GM19328 (cell line): ENCODE data around the gene SLC38A11.

ENCODE experiments used
- ATAC-seq: cut with Tn5 transposase; IDR thresholded peaks from one replicate; pipeline ENCODE4 v1.9.1; 2021; ENCODE audit warnings: mild to moderate bottlenecking, moderate library complexity; ENCODE audit not compliant: unreplicated experiment

The SLC38A11 gene

DNA sequence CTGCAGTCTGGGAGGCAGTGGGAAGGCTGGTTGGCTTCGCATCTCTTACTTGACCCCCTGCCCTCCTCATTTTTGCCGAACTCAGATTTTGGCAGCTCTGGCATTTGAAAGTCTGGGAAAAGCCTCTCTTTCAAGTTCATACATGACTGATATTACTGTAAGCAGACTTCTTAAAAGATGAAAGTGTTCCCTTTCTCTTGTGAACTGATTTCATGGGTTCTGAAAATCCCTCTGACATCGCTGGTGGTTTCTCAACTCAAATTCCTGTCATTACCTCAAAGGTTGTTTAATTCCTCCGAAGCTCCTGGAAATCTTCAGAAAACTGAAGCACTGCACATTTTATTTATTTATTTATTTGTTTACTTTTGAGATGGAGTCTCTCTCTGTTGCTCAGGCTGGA, 16.9 kb upstream of the SLC38A11 start:
- no peak for ATAC-seq

DNA sequence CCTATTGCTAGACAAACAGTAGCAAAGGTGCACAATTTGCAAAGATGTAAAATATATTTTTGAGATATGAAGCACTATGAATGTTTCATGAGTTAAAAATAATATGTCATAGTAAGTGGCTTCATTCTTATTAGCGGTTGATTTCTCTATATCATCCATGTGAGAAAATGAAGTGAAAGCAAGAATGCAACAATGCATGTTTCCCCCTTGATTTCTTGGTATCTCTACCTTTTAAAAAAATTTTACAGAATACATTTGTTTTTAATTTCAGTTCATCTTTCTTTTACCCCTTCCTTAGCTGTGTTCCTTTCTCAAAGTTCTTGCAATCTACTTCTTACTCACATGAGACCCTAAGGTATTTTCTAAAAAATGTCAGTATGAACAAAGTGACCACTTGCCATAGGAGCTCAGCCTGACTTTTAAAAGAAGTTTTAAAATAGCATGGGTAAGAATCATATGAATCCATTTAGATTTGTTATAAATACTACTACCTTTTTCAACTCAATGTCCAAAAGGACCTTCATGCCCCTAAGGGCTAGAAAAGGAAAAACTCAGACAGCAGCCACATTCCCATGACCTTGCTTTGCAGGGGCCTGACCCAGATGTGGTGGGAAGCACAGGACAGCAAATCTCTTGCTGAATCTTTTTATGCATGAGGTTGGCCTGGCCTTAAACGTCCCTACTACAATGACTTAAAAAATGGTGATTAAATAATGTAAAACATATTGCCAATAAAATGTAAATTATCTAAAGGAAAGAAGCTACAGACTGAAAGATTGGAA, 14.8 kb upstream of the SLC38A11 start:
- ATAC-seq, result no peak

DNA sequence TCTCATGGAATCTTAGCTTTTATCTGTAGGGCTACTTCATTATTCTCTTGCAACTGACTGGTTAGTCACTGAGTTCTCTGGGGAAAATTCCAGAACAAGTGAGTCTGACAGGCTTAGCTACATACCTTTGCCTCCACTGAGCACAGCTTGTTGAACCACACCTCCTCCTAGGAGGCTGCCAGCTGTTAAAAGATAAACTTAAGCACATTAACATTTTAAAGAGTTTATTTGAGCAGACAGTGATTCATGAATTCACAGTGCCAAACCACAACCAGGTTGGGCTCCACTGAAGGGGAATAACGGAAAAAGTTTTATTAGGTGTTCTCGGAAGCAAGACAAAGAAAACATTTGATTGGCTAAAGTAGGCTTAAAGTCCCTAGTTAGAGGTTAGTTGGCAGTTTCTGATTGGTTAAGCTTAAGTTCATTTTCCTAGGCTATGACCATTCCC, 12.5 kb upstream of the SLC38A11 start:
- no peak for ATAC-seq

DNA sequence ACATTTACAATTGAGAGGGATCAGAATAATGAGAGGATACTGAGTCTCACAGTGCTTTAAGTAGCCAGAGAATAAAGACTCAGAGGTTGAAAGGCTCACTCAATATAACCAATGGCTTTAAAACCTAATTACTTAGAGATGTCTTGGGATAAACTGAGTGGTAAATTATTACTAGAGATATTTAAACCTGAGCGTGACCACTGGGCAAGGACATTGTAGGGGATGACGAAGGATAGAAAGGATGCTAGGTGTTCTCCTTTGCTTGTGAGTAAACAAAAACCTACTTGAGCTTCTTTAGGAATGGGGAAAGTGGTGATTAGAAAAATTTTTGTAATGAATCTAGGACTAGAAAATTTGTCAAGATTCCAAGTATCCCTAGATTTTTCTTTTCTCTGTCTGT, 12.0 kb upstream of the SLC38A11 start:
- ATAC-seq, result no peak

DNA sequence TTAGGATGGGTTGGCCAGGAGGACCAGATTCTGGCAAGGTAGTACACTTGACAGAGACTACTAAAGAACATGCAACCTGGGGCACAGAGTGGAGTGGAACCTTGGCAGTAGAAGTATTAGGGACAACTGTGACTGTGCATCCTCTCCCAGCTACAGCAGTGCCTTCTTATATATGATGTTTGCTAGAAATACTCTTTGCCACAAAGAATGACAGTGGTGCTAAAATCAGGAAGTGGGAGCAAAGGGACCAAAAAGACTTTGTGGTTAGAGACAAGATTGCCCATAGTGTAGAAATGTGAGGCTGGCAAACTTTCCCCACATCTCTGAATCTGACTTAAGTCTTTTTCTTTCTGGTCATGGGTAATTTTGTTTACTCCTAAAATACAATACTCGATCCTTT, 9.4 kb upstream of the SLC38A11 start:
- no peak for ATAC-seq

DNA sequence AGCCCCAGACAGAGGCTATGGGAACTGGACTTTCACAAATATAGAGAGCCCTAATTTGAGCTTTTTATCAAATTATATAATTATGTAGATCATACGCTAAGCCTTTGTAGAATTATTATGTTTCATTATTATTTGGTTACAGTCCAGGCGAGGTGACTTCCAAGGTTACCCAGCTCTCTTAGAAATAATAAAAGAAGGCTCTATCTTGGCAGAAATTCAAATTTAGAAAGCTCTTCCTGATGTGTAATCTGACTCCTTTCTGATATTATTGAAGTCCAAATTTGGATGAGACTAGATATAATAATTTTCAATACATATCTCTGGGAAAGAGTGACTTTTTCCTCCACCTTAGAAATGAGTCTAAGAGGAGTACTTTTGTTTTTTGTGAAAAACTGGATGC, 4.8 kb upstream of the SLC38A11 start:
- no peak for ATAC-seq

DNA sequence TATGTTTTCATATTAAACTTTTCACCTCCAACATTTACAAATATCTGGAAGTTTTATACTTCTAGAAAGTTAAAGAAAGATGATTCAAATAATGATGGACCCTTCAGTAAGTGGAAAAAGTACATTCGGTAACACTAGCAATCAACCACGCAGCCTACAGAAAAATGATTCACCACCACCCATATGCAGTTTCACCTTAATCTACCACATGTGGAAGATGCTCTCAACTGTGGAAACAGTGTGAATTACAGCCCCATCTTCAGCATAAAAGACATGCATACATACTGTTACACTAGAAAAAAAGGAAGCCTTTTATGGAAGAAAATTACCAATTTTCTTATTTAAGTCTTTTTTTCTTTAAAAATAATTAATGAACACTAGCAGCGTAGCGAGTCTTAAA, 1.1 kb downstream of the SLC38A11 start:
- ATAC-seq, result no peak

DNA sequence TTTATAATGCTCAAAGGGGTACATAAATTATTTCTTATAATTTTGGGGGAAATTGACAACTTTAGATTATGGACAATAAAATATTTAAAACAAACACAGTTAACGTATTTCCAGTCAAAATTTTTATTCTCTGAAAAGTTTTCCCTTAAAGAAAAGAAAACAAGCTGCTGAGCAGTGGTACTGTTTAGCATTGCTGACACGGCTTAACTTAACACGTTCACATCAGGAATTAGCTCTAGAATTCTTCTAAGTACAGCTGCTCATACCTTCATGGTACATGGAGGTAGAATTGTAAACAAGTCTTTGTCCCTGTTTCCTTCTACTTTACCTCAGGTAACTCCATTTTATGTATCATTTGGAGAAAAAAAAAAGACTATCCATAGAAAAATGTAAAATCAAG, 2.0 kb downstream of the SLC38A11 start:
- no peak for ATAC-seq

DNA sequence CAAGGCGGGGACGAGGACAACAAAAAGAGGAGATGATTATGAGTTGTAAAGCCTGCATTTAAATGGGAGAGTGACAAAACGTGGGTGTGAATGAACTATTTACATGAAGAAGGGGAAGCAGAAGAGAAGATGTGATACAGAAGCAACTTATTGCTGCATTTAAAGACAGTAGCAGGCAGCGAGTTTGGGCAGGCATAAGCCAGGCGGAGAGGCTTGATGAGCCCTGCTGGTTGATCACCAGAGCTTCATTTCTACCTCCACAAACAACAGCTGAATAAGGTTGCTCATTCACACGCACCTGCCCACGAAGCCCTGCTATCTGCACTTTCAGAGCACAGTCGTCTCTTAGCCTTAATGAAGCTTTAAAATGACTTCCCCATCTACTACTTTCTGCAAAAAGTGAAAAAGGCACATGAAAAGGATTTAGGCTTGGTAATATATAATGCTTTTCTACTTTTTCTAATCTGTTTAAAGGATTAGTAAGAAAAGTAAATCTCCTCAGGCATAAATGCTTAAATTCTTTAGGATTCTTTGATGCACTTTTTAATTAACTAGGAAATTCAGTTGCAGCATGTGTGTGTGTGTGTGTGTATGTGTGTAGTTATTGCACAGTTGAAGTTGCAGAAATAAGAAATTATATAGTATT, 3.1 kb downstream of the SLC38A11 start:
- ATAC-seq, result no peak

DNA sequence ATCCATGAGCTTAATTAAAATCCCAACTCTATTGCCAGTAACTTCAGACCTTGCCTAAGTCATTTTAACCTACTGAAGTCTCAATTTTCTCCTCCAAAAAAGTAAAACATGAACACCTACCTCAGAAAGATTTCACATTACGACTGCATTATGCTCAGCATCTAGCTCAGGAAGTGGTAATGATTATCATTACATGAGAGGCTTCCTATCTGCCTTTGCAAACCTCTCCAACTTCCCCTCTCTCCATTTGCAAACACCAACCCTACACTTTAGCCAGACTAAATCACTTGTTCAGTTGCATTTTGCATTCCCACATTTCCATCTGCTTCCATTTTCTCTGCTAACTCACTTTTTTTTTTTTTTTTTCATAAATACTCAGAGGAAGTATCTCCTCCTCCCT, 6.8 kb downstream of the SLC38A11 start:
- no peak for ATAC-seq

DNA sequence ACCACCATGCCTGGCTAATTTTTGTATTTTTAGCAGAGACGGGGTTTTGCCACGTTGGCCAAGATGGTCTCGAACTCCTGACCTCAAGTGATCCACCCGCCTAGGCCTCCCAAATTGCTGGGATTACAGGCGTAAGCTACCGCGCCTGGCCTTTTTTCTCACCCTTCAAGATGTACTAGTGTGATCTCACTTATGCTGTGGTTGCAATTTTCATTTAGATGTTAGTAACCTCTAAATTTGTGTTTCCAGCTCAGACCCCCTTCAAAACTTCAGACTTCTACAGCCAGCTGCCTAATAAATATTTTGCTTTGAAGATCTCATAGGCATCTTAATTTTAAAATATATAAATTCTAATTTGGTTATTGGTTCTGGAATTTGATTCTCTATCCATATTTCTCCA, 8.0 kb downstream of the SLC38A11 start:
- ATAC-seq, result no peak

DNA sequence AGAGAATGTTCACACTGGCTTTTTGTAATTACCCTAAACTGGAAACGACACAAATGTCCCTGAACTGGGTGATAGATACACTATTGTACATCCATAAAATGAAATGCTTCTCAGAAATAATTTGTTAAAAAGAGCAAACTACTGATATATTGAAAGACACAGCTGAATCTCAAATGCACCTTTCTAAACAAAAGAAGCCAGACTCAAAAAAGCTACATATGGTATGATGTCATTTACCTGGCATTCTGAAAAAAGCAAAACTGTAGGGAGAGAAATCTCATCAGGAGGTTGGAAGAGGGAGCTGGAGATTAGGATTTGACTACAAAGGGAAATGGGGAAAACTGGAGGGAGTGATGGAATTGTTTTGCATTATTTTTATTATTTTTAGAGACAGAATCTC, 12.0 kb downstream of the SLC38A11 start:
- ATAC-seq, result no peak

DNA sequence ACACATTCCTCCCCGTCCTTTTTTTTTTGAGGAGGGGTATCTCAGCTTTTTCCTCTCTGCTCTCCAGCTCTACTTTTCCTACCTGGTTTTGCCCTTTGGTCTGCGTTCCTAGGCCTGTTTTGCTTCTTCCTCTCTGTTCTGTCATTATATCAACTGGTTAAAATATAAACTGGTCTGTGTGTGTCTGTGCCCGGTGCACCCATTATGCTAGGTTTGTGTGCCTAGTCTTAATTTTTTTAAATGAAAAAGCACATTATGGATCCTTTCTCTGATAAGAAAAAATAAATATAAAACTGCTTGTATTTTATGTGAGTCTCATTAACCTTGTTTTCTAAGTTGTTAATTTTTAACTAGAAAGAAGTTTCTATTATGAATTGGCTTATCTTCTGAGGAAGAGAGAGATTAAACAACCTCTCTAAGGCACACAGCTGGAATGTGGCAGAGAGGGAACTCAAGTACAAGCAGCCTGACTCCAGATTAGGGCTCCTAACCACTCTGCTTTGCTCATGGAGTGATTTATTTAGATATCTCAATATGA, 17.4 kb downstream of the SLC38A11 start:
- ATAC-seq, result no peak

DNA sequence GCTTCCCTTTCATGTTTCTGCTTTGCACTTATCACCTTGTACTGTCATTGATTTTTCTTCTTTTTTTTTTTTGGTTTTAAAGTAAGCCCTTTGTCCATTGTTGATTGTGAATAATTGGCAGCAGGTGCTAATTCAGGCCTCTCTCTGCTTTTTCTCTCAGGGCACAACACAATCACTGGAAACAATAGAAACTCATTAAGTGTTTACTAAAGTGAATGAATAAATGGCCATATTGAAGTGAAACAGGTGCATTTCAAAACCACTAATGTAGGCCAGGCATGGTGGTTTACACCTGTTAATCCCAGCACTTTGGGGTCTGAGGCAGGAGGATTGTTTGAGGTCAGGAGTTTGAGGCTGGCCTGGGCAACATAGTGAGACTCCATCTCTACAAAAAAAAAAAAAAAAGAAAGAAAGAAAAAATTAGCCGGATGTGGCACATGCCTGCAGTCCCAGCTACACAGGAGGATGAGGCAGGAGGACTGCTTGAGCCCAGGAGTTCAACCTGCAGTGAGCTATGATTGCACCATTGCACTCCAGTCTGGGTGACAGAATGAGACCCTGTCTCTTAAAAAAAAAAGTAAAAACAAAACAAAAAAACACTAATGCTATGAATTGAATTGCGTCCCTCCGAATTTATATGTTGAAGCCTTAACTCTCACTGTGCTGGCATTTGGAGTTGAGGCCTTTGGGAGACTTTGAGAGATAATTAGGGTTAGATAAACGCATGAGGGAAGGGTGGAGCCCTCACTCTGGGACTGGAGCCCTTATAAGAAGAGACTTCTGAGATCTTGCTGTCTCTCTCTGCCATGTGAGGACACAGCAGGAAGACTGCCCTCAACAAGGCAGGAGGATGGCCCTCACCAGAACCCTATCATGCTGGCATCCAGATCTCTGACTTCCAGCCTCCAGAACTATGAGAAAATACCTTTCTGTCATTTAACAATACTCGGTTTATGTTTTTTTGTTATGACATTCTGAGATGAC, 19.9 kb downstream of the SLC38A11 start:
- ATAC-seq, result no peak

DNA sequence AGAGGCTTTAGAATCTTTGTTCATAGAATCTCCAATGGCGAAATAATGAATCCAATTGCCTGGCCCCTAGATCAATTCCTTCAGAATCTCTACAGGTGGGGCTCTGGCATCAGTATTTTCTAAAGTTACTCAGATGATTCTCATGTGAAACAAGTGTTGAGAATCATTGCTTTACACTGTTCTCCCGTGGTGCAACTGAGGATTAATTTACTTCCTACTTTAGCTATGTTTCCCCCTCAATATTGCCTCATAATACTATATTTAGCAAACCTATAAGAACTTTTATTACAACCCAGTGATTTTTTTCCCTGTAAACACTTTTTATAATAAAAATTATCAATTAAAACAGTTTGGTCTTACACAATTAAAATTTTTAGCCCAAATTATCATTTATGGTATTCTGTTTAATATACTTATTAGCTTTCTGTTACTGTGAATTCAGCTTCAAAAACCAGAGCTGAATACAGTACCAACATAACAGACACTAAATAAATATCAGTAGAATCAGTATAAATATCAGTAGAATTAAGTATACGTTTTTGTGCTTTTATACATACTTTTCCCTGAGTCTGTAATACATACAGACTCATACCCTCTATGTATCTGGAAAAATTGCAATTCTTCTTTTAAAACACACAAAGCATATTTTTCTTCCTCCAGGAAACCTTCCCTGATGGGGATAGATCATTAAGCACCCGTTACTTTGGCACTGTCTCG, 20.8 kb downstream of the SLC38A11 start:
- no peak for ATAC-seq

DNA sequence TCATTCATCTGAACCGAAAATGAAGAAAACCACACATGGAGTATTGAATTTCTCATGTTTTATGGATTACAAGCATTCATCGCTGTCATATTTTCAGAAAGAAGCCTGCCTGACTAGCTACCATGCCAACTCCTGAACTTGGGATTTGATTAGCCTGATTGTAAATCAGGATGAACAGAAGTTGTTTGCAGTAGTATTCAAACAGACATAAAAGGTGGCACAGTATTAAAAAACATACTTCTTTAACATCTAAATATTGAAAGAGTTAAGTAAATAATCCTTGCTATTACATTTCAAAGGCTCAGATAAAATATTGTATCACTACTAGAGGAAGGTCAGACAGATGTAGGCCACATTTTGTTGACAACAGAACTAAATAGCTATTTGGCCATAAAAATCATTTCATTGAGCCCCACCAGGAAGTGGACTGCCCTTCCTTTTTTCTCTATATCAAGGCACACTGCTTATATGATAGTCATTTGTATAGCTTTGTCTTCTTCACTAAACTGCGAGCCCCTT, 21.6 kb downstream of the SLC38A11 start:
- no peak for ATAC-seq

DNA sequence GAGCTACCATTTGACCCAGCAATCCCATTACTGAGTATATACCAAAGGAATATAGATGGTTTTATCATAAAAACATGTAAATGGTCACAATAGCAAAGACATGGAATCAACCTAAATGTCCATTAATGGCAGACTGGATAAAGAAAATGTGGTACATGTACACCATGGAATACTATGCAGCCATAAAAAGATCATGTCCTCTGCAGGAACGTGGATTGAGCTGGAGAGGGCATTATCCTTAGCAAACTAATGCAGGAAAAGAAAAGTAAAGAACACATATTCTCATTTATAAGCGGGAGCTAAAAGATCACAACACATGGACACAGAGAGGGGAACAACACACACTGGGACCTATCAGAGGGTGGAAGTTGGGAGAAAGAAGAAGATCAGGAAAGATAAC, 22.9 kb downstream of the SLC38A11 start:
- no peak for ATAC-seq

DNA sequence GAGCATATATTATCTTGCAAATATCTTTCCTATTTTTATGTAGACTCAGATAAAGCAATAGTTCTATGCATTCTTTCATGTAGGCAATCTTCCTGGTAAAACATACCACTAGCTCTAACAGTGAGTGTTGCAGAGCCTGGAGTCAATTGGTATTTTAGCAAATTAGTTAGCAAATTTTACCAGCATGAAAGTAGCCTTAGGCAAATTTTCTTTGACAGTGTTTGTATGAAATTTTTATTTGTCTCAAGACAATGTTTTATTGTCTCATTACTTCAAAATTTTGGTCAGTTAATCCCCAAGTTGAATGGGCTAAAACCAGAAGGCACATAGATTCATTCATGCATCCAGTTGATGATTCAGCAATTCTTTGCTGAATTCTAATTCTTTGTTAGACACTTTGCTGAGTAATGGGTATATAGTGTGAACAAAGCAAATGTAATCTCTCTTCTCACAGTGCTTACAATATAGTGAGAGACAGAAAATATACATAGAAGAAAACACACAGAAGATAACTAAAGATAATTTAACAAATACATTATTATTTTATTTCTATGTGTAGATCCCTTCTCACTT, 27.1 kb downstream of the SLC38A11 start:
- no peak for ATAC-seq

DNA sequence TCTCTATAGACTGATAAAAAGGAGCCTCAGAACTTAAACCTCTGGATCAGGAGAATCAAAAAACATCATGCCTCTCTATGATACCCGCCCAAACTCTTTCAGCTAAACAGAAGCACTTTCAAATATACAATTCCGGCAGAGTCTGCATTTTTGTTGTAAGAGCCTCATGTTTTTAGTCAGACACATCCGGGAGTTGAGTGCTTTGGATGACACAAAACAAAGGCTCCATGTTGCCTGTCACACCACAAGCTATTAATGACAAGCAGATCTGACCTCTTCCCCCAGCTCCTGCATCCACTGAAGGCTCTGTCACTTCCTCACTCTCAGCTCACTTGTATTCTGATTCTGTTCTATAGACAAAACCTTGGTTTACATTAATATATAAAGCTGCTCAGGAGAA, 33.2 kb downstream of the SLC38A11 start:
- no peak for ATAC-seq

DNA sequence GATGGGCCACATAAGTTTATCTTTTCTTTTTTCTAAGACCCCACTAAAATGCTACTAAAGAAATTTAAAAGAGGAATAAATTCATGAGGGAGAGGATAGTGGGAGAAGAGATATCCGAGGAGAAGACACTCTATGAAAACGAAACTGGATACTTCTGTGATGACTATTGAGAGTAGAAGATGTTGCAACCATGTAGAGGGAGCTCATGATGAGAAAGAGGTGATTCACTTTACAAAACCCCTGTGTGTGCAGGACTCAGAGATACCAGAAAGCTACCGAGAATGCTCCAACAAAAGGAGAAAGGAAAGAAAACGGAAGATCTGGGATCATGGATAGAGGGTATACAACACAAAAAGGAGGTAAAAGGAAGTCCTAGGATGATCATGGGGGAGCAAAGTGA, 34.9 kb downstream of the SLC38A11 start:
- ATAC-seq, result no peak
